GM12878 (cell line): ENCODE data around the gene CKS1B. TPM values are rescaled to one million over a fixed set of nuclear protein-coding genes. Genes with fewer than 3 reads are reported as not detected.

Source experiments
- BHLHE40 ChIP-seq, 2 experiments: fragments of 450-650 bp in 1 of 2; IDR thresholded peaks; 2 replicates each; pipeline ENCODE4 v1.6.1; 2011 to 2017; ENCODE audit warnings: low read depth in 2 of 2, borderline replicate concordance in 1 of 2, improper control_type of control experiment in 1 of 2, low read length in 1 of 2, mild to moderate bottlenecking in 1 of 2
- CHD2 ChIP-seq: IDR thresholded peaks from 2 replicates; pipeline ENCODE4 v1.6.1; 2011; ENCODE audit warnings: low read depth, low read length, improper control_type of control experiment, borderline replicate concordance
- FOS ChIP-seq: IDR thresholded peaks from 3 replicates; pipeline ENCODE4 v1.6.1; 2011; ENCODE audit warnings: borderline replicate concordance; ENCODE audit not compliant: insufficient read length; ENCODE audit errors: extremely low read depth
- HCFC1 ChIP-seq: fragments of 150-350 bp; IDR thresholded peaks from 2 replicates; pipeline ENCODE4 v1.6.1; 2014; ENCODE audit warnings: low read length
- HDAC2 ChIP-seq: fragments of 200-600 bp; sonication (generic); IDR thresholded peaks from 2 replicates; pipeline ENCODE4 v1.6.1; 2017
- NFIC ChIP-seq: IDR thresholded peaks from 2 replicates; pipeline ENCODE4 v1.6.1; 2012; ENCODE audit warnings: low read depth, mild to moderate bottlenecking, inconsistent platforms, low read length, moderate library complexity
- NR2C1 ChIP-seq: fragments of 450-650 bp; IDR thresholded peaks from 2 replicates; pipeline ENCODE4 v1.6.1; 2017; ENCODE audit warnings: antibody characterized with exemption, mild to moderate bottlenecking, moderate library complexity
- PAX8 ChIP-seq: fragments of 450-650 bp; IDR thresholded peaks from 2 replicates; pipeline ENCODE4 v1.6.1; 2017; ENCODE audit warnings: mild to moderate bottlenecking, moderate library complexity
- POLR2AphosphoS5 ChIP-seq: IDR thresholded peaks from 2 replicates; pipeline ENCODE4 v1.6.1; 2011; ENCODE audit warnings: mild to moderate bottlenecking, low read length, inconsistent platforms
- SIX5 ChIP-seq: IDR thresholded peaks from 2 replicates; pipeline ENCODE4 v1.6.1; 2011; ENCODE audit warnings: mild to moderate bottlenecking, low read depth, low read length, moderate library complexity; ENCODE audit not compliant: severe bottlenecking
- STAT3 ChIP-seq: IDR thresholded peaks from 2 replicates; pipeline ENCODE4 v1.6.1; 2011; ENCODE audit warnings: low read depth, low read length, improper control_type of control experiment
- YY1 ChIP-seq: IDR thresholded peaks from 2 replicates; pipeline ENCODE4 v1.6.1; 2011; ENCODE audit warnings: low read depth, mild to moderate bottlenecking, low read length
- ZNF24 ChIP-seq: fragments of 450-650 bp; IDR thresholded peaks from 2 replicates; pipeline ENCODE4 v1.6.1; 2017; ENCODE audit warnings: antibody characterized with exemption, mild to moderate bottlenecking
- ZSCAN29 ChIP-seq: fragments of 450-650 bp; IDR thresholded peaks from 2 replicates; pipeline ENCODE4 v1.6.1; 2017; ENCODE audit warnings: mild to moderate bottlenecking, moderate library complexity
- polyA plus RNA-seq, 11 experiments: library from polyadenylated mRNA; depleted of rRNA in 4 of 11; unstranded in 6 of 11; stranded (reverse) in 5 of 11; fragments of >200 nt; fragmentation: Nextera tagmentation in 4 of 11; fragmentation: Illumina TruSeq in 1 of 11; extraction: Ambion mirVana in 4 of 11; extraction: Trizol in 1 of 11; gene quantifications; 1 replicate in 1 of 11; 2 replicates in 10 of 11; pipeline versions ENCODE4 v1.2.1 to v1.2.3, GENCODE V29; 2011 to 2016; ENCODE audit warnings: inconsistent platforms in 2 of 11, missing spikeins in 2 of 11, low read depth in 1 of 11
- total RNA-seq, 4 experiments: library from RNA; depleted of rRNA in 3 of 4; stranded (reverse); fragments of >200 nt in 3 of 4; fragmentation: Illumina TruSeq in 1 of 4; extraction: Trizol in 1 of 4; gene quantifications; 2 replicates each; pipeline versions ENCODE4 v1.2.1 to v1.2.3, GENCODE V29; 2013 to 2021
- TF ChIP-seq, protein P1 (sequence below): fragments of 450-650 bp; IDR thresholded peaks from 2 replicates; pipeline ENCODE4 v1.6.1; 2016; ENCODE audit warnings: mild to moderate bottlenecking, moderate library complexity, borderline replicate concordance
- TF ChIP-seq, protein P2 (sequence below): fragments of 450-650 bp; conservative IDR thresholded peaks from 2 replicates; pipeline ENCODE4 v1.6.1; 2017; ENCODE audit warnings: mild to moderate bottlenecking, moderate library complexity
- TF ChIP-seq, protein P3 (sequence below): fragments of 450-650 bp; IDR thresholded peaks from 2 replicates; pipeline ENCODE4 v1.6.1; 2017; ENCODE audit warnings: low read depth, mild to moderate bottlenecking, moderate library complexity
- TF ChIP-seq, protein P4 (sequence below): IDR thresholded peaks from 2 replicates; pipeline ENCODE4 v1.6.1; 2012; ENCODE audit warnings: low read depth, low read length, improper control_type of control experiment
- TF ChIP-seq, protein P5 (sequence below): fragments of 450-650 bp; IDR thresholded peaks from 2 replicates; pipeline ENCODE4 v1.6.1; 2017; ENCODE audit warnings: mild to moderate bottlenecking

CKS1B gene
- total and polyA plus RNA-seq, 10 of the 15 experiments (the other 5 are each of a cell fraction or from before 2014, with no cell fraction given), result 125 to 608 (median 364) TPM

DNA sequence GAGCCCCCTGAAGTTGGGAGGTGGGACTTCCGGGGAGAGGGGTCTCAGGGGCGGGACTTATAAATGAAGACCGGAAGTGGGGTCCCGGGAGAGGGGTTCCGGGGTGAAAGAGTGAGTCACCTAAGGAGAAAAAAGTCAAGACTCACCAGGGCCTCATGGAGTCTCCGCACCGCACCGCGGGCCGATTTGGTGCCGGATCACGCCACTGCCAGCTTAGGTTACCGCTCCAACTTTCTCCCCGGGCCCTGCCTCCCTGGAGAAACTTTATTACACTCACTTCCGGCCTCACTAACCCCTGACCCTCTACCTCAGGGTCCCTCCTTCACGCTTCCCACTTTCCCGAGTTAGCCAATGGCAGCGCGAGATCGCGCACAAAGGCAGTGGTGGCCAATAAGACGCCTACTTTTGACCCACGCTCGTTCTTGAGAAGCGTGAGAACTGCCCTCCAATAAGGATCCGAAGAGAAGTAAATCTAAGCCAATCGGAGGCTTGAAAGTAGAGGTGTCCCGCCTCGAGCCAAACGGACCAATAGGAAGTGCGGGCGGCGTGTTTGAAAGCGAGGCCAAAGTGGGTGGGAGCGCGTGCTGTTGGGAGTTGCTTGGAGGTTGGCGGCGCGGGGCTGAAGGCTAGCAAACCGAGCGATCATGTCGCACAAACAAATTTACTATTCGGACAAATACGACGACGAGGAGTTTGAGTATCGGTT lies at the start of gene CKS1B (continued):
- TF ChIP-seq HCFC1 (peak; percentile 45), NR2C1 (peak; percentile 98), NFIC (0 out of 2 replicates have a peak, but pooled peaks have one; percentile 3), CHD2 (peak; percentile 97), HDAC2 (peak; percentile 99), ZSCAN29 (no peak), FOS (peak; percentile 91), SIX5 (peak; percentile 21), STAT3 (no peak), POLR2AphosphoS5 (peak; percentile 58), PAX8 (no peak), ZNF24 (no peak), BHLHE40 (IDR thresholded peaks at IDR 0.05; ENCODE audit: borderline replicate concordance in 1 of 2, low read depth in 2 of 2, low read length in 1 of 2) (peak; percentile 78 to 84; a peak in 3 of 4 replicates), YY1 (0 out of 2 replicates have a peak, but pooled peaks have one; percentile 55)
- TF ChIP-seq, protein P1, sequence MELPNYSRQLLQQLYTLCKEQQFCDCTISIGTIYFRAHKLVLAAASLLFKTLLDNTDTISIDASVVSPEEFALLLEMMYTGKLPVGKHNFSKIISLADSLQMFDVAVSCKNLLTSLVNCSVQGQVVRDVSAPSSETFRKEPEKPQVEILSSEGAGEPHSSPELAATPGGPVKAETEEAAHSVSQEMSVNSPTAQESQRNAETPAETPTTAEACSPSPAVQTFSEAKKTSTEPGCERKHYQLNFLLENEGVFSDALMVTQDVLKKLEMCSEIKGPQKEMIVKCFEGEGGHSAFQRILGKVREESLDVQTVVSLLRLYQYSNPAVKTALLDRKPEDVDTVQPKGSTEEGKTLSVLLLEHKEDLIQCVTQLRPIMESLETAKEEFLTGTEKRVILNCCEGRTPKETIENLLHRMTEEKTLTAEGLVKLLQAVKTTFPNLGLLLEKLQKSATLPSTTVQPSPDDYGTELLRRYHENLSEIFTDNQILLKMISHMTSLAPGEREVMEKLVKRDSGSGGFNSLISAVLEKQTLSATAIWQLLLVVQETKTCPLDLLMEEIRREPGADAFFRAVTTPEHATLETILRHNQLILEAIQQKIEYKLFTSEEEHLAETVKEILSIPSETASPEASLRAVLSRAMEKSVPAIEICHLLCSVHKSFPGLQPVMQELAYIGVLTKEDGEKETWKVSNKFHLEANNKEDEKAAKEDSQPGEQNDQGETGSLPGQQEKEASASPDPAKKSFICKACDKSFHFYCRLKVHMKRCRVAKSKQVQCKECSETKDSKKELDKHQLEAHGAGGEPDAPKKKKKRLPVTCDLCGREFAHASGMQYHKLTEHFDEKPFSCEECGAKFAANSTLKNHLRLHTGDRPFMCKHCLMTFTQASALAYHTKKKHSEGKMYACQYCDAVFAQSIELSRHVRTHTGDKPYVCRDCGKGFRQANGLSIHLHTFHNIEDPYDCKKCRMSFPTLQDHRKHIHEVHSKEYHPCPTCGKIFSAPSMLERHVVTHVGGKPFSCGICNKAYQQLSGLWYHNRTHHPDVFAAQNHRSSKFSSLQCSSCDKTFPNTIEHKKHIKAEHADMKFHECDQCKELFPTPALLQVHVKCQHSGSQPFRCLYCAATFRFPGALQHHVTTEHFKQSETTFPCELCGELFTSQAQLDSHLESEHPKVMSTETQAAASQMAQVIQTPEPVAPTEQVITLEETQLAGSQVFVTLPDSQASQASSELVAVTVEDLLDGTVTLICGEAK, result peak; percentile 99
- TF ChIP-seq, protein P2, sequence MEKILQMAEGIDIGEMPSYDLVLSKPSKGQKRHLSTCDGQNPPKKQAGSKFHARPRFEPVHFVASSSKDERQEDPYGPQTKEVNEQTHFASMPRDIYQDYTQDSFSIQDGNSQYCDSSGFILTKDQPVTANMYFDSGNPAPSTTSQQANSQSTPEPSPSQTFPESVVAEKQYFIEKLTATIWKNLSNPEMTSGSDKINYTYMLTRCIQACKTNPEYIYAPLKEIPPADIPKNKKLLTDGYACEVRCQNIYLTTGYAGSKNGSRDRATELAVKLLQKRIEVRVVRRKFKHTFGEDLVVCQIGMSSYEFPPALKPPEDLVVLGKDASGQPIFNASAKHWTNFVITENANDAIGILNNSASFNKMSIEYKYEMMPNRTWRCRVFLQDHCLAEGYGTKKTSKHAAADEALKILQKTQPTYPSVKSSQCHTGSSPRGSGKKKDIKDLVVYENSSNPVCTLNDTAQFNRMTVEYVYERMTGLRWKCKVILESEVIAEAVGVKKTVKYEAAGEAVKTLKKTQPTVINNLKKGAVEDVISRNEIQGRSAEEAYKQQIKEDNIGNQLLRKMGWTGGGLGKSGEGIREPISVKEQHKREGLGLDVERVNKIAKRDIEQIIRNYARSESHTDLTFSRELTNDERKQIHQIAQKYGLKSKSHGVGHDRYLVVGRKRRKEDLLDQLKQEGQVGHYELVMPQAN, result peak; percentile 100
- TF ChIP-seq, protein P3, sequence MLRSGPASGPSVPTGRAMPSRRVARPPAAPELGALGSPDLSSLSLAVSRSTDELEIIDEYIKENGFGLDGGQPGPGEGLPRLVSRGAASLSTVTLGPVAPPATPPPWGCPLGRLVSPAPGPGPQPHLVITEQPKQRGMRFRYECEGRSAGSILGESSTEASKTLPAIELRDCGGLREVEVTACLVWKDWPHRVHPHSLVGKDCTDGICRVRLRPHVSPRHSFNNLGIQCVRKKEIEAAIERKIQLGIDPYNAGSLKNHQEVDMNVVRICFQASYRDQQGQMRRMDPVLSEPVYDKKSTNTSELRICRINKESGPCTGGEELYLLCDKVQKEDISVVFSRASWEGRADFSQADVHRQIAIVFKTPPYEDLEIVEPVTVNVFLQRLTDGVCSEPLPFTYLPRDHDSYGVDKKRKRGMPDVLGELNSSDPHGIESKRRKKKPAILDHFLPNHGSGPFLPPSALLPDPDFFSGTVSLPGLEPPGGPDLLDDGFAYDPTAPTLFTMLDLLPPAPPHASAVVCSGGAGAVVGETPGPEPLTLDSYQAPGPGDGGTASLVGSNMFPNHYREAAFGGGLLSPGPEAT, result peak; percentile 96
- TF ChIP-seq, protein P4, sequence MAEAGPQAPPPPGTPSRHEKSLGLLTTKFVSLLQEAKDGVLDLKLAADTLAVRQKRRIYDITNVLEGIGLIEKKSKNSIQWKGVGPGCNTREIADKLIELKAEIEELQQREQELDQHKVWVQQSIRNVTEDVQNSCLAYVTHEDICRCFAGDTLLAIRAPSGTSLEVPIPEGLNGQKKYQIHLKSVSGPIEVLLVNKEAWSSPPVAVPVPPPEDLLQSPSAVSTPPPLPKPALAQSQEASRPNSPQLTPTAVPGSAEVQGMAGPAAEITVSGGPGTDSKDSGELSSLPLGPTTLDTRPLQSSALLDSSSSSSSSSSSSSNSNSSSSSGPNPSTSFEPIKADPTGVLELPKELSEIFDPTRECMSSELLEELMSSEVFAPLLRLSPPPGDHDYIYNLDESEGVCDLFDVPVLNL, result peak; percentile 99
- TF ChIP-seq, protein P5, sequence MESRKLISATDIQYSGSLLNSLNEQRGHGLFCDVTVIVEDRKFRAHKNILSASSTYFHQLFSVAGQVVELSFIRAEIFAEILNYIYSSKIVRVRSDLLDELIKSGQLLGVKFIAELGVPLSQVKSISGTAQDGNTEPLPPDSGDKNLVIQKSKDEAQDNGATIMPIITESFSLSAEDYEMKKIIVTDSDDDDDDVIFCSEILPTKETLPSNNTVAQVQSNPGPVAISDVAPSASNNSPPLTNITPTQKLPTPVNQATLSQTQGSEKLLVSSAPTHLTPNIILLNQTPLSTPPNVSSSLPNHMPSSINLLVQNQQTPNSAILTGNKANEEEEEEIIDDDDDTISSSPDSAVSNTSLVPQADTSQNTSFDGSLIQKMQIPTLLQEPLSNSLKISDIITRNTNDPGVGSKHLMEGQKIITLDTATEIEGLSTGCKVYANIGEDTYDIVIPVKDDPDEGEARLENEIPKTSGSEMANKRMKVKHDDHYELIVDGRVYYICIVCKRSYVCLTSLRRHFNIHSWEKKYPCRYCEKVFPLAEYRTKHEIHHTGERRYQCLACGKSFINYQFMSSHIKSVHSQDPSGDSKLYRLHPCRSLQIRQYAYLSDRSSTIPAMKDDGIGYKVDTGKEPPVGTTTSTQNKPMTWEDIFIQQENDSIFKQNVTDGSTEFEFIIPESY, result no peak
